HEK293T (cell line): ENCODE measurements around the gene LILRB2.
"Not testable (repeated sequence)": the region's sequence is repeated elsewhere in the genome, so short reads cannot be mapped to it uniquely, and the experiment has no call there.

Experiments used
- ARNT ChIP-seq: fragments of 450-650 bp; IDR thresholded peaks from 2 replicates; pipeline ENCODE4 v1.6.1; 2017; ENCODE audit warnings: mild to moderate bottlenecking
- ELF4 ChIP-seq: fragments of 450-650 bp; IDR thresholded peaks from 2 replicates; pipeline ENCODE4 v1.6.1; 2017; ENCODE audit warnings: antibody characterized with exemption
- FOXA1 ChIP-seq: fragments of 450-650 bp; IDR thresholded peaks from 2 replicates; pipeline ENCODE4 v1.6.1; 2016; ENCODE audit warnings: mild to moderate bottlenecking
- FOXK2 ChIP-seq: fragments of 450-650 bp; IDR thresholded peaks from 2 replicates; pipeline ENCODE4 v1.6.1; 2016; ENCODE audit warnings: mild to moderate bottlenecking
- FOXM1 ChIP-seq: fragments of 450-650 bp; IDR thresholded peaks from 2 replicates; pipeline ENCODE4 v1.6.1; 2017; ENCODE audit warnings: mild to moderate bottlenecking, borderline replicate concordance
- L3MBTL2 ChIP-seq: fragments of 450-650 bp; conservative IDR thresholded peaks from 2 replicates; pipeline ENCODE4 v1.6.1; 2016; ENCODE audit warnings: mild to moderate bottlenecking
- NFRKB ChIP-seq: fragments of 450-650 bp; IDR thresholded peaks from 2 replicates; pipeline ENCODE4 v1.6.1; 2016; ENCODE audit warnings: mild to moderate bottlenecking, moderate library complexity
- PKNOX1 ChIP-seq: fragments of 450-650 bp; IDR thresholded peaks from 2 replicates; pipeline ENCODE4 v1.6.1; 2016
- SP1 ChIP-seq: fragments of 450-650 bp; IDR thresholded peaks from 2 replicates; pipeline ENCODE4 v1.6.1; 2017
- SUZ12 ChIP-seq: fragments of 450-650 bp; IDR thresholded peaks from 2 replicates; pipeline ENCODE4 v1.6.1; 2016; ENCODE audit warnings: mild to moderate bottlenecking
- TARDBP ChIP-seq: fragments of 450-650 bp; IDR thresholded peaks from 2 replicates; pipeline ENCODE4 v1.6.1; 2016

GRCh38 chr19:54322934-54323333 is 42.0 kb upstream of the LILRB2 start:
- not testable (repeated sequence) for TF ChIP-seq ELF4, FOXM1, FOXA1, L3MBTL2, PKNOX1, FOXK2, ARNT, NFRKB, TARDBP, SUZ12, SP1
